GM18505 (cell line): ENCODE data around the gene AICDA.
"Not testable (repeated sequence)": the region's sequence is repeated elsewhere in the genome, so short reads cannot be mapped to it uniquely, and the experiment has no call there.

Source experiments
- ATAC-seq: cut with Tn5 transposase; IDR thresholded peaks from one replicate; pipeline ENCODE4 v1.9.1; 2021; ENCODE audit not compliant: unreplicated experiment
- POLR2A ChIP-seq: IDR thresholded peaks from 4 replicates; pipeline ENCODE4 v1.6.1; 2011; ENCODE audit warnings: borderline replicate concordance; ENCODE audit not compliant: insufficient read depth, insufficient read length; ENCODE audit errors: extremely low read depth

Gene AICDA

DNA sequence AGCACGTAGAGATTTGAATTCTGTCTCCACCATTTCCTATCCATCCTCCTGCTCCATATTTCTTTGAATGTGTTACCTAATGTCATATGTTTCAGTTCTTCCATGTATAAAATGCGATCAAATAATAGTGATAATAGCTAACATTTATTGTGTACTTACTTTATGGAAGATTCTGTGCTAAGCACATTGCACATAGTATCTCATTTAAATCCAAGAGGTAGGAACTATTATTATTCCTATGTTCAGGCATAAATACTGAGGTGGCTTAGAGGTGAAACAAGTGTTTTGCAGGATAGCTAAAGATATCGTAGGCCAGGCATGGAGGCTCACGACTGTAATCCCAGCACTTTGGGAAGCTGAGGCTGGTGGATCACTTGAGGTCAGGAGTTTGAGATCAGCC lies 17.5 kb upstream of the AICDA start:
- no peak for ATAC-seq
- TF ChIP-seq POLR2A, result no peak

DNA sequence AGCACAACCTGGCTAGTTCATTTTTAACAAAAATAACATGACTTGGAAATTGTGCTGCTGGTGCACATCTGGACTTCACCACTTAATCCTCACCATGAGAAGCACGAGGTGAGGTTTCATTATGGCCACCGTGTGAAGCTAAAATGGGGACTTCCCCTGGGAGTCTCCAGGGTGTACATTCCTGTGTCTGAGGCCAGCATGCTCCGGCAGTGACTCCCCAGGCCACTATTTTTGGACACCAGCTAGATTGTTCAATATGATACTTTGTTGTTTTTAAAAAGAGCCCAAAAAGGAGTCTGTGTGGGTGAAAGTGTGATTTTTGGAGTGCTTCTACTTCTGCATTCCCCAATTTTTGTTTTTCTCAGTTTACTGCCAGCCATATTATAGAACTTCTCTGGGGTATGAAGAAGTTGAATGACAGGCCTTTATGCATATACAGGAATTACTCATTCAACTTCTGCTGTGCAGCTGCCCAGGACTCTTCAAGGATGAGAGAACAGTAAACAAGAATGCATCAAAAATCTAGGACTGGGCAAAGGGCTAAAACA lies 16.9 kb upstream of the AICDA start:
- TF ChIP-seq POLR2A, result no peak
- peak; percentile 95 for ATAC-seq

GRCh38 chr12:8628731-8629130 lies 16.1 kb upstream of the AICDA start:
- no peak for ATAC-seq
- no peak for TF ChIP-seq POLR2A

GRCh38 chr12:8624750-8625149 lies 12.1 kb upstream of the AICDA start:
- not testable (repeated sequence) for ATAC-seq

DNA sequence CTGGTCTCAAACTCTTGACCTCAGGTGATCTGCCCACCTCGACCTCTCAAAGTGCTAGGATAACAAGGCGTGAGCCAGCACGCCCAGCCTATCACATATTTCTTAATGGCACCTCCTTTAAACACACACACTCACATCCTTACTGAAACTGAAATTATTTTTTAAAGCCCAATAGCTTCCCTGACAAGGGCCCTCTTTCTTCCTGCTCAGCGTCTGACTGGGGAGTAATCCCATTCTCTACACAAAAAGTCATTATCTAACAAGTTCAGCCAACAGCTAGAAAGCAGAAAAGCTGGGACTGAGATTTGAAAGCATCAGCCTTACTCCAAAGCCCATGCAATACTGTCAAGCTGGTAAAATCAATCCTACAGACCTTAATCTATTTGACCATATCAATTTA lies 10.0 kb upstream of the AICDA start:
- ATAC-seq, result no peak
- no peak for TF ChIP-seq POLR2A

DNA sequence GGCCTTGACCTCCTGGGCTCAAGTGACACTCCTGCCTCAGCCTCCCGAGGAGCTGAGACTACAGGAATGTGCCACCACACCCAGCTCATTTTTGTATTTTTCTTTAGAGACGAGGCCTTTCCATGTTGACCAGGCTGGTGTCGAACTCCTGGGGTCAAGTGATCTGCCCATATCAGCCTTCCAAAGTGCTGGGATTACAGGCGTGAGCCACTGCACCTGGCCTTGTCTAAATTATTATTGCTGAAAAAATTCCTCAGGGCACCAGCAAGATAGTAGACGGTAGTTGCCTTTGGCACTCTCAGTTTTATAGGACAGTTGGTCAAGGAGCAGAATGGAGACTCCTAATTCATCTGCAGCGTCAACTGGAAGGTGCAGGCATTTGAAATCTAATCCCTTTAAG lies 2.5 kb upstream of the AICDA start:
- no peak for TF ChIP-seq POLR2A

GRCh38 chr12:8613881-8614280 lies 1.2 kb upstream of the AICDA start:
- ATAC-seq, result not testable (repeated sequence)

More for the DNA sequence above, 2.5 kb upstream of the AICDA start:
- ATAC-seq, result no peak

GRCh38 chr12:8609061-8609570 lies 3.5 kb downstream of the AICDA start:
- peak; percentile 36 for TF ChIP-seq POLR2A
- no peak for ATAC-seq

- no peak for TF ChIP-seq POLR2A
- ATAC-seq, result no peak
Measured at GRCh38 chr12:8606890-8607289, 5.8 kb downstream of the AICDA start.

DNA sequence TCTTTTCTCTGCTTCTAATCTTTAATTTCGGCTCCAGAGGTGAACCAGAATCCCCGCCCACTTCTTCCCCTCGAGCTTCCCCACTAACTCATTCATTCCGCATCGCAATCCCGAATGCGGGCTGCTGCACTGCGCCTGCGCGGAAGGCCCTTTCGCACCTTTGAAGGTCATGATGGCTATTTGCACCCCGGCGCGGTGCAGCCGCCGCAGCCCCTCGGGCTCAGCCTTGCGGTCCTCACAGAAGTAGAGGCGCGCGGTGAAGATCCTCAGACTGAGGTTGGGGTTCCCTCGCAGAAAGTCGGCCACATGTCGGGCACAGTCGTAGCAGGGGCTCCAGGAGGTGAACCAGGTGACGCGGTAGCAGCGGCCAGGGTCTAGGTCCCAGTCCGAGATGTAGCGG lies 7.6 kb downstream of the AICDA start:
- no peak for TF ChIP-seq POLR2A

GRCh38 chr12:8603856-8604255 lies 8.8 kb downstream of the AICDA start:
- no peak for TF ChIP-seq POLR2A
- ATAC-seq, result no peak

More for the DNA sequence above, 7.6 kb downstream of the AICDA start:
- ATAC-seq, result no peak

DNA sequence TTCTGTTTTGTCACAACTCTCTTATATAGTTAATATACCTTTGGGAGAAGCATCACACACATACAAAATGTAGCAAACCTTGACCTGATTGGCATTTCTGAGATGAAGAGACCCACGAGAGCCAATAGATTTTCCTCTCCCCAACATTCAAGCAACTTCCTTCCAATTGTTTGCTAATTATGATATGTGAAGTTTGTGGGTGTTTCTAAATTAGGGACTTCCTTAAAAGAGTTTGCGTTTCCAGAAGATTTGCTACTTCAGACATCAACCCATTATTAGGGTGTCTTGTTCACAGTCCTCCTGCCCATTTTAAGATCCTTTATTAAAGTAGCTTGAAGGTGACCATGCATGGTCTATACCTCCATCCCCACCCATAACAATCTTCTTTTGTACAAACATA lies 9.4 kb downstream of the AICDA start:
- no peak for ATAC-seq
- TF ChIP-seq POLR2A, result no peak

- ATAC-seq, result no peak
Measured at GRCh38 chr12:8596561-8596960, 16.1 kb downstream of the AICDA start.

DNA sequence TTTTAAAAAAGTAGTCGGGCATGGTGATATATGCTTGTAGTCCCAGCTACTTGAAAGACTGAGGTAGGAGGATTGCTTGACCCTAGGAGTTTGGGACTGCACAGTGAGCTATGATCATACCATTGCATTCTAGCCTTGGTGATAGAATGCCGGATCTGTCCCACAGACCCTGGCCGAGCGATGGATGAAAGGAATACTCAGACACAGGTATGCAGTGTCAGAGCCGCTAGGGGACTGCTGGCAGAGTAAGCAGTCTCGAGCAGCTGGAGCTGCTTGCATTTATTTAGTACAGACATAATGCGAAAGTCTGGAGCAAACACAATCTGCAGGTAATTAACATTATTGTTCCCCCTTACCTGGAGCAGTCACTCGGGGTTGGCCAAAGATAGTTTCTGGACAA lies 18.6 kb downstream of the AICDA start:
- no peak for TF ChIP-seq POLR2A
- ATAC-seq, result no peak

More at GRCh38 chr12:8596561-8596960, 16.1 kb downstream of the AICDA start:
- no peak for TF ChIP-seq POLR2A

- no peak for TF ChIP-seq POLR2A
- ATAC-seq, result no peak
Measured at GRCh38 chr12:8593246-8593645, 19.4 kb downstream of the AICDA start.
